GM12873 (cell line): Measurements from ENCODE around the gene LRTM1.

Source experiments
- TF ChIP-seq, protein P1 (sequence below): IDR thresholded peaks from 2 replicates; pipeline ENCODE4 v1.5.1; 2012; ENCODE audit warnings: low read depth, mild to moderate bottlenecking, moderate library complexity, low read length, control low read depth; ENCODE audit not compliant: insufficient read depth; ENCODE audit errors: missing control alignments

LRTM1 gene

GRCh38 chr3:54878145-54878544 lies 49.7 kb downstream of the LRTM1 start:
- TF ChIP-seq, protein P1, sequence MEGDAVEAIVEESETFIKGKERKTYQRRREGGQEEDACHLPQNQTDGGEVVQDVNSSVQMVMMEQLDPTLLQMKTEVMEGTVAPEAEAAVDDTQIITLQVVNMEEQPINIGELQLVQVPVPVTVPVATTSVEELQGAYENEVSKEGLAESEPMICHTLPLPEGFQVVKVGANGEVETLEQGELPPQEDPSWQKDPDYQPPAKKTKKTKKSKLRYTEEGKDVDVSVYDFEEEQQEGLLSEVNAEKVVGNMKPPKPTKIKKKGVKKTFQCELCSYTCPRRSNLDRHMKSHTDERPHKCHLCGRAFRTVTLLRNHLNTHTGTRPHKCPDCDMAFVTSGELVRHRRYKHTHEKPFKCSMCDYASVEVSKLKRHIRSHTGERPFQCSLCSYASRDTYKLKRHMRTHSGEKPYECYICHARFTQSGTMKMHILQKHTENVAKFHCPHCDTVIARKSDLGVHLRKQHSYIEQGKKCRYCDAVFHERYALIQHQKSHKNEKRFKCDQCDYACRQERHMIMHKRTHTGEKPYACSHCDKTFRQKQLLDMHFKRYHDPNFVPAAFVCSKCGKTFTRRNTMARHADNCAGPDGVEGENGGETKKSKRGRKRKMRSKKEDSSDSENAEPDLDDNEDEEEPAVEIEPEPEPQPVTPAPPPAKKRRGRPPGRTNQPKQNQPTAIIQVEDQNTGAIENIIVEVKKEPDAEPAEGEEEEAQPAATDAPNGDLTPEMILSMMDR: no peak

DNA sequence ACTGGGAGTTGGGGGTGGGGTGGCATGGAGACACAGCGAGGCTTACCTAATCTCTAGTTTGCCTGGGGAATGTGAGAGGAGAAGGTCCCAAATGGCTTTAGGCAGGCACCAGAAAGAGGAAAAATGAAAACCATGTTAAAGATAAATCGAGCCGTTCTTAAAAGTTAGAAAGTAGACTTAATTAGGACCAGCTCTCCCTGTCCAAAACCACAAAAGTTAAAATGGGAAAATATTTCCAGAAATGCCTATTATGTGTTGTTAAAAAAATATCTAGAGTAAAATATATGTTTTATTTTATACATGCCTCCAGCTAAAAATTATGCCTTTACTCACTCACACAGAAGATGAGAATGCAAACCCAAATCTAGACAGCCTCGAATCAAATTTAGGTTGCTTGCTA lies 50.1 kb downstream of the LRTM1 start:
- TF ChIP-seq, protein P1: no peak

GRCh38 chr3:54876694-54877093 lies 51.2 kb downstream of the LRTM1 start:
- TF ChIP-seq, protein P1: no peak

GRCh38 chr3:54875596-54876268 lies 52.1 kb downstream of the LRTM1 start:
- TF ChIP-seq, protein P1: no peak

DNA sequence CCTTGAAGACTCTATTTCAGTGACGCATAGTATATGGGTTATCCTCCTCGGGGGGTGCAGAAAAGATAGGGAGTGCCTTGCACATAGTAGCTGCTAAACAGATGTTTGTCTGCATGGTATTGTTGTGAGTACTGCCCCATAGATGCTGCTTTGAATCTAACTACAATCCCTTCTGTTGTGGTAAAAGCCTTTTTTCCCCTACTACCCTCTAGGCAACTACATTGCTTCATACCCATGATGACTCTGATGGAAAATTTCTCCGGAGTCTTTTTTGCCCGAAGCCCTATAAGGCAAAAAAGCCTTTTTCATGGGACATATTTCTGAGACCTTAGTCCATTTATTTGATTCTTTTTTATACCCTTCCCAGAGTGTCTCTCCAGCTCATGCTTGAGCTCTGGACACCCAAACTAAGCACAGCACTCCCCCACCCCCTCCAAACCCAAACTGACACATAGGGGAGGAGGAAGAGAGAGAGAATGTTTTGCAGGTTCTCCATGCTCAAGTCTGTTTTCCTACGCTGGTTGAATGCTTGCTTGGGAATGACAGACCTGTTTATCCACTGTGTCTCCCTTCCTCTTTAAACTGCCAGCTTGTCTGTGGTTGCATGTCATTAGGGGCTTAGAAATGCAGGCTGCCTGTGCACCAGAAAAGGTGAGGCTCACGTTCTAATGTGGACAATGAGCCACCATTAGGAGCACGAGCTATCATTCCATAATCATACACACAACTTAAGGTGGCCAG lies 52.9 kb downstream of the LRTM1 start:
- TF ChIP-seq, protein P1: no peak

DNA sequence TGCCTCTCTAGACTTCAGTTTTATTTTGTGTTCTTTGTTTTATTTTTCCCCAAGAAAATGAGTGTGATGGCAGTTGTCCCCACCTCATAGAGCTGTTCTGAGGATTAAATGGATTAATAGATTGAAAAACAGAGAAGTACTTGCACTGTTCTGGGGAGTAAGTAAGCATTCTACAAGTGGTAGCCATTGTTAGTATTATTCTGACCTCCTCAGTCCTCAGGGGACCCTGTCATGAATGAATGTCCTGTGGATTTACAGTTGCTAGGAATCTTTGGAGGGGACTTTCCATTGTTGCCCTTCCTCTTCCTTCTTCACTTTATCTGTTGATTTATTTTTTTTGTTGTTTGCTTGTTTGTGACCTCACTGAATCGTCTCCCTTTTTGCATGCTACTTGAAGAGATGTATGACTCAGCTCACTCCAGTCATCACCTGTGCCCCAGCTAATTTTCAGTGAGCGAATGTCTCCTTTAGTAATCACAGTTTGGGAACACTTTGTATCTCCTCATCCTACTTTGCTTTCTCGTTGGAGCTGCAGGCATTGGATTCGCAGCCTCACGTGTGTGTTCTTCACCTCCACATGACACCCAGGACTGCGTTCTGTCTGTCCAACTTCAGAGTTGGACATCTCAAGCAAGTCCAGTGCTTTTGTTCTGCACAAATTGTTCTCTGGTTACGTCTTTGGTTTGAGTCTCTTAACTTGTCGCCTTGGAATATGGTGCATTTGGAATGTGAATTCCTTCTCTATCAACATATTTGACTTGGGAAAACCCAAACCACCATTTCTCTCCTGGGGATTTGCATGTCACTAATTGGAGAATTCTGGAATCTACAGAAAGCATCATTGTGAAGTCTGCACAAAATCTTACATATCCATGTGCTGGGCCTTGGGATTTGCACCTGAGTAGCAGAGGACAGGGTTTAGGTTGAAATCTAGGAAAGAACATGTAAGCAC lies 54.5 kb downstream of the LRTM1 start:
- TF ChIP-seq, protein P1: no peak

- TF ChIP-seq, protein P1: no peak
Measured at GRCh38 chr3:54871867-54872266, 56.0 kb downstream of the LRTM1 start.
